IgD-negative memory B cell (primary cell): Measurements from ENCODE around the gene LTBP1. TPM values are rescaled to one million over a fixed set of nuclear protein-coding genes. Genes with fewer than 3 reads are reported as not detected.

Experiments used
- H3K27ac Mint-ChIP-seq, 3 donors: one replicate each; pipeline ENCODE4 v1.8.0; 2020 to 2022; ENCODE audit warnings: mild to moderate bottlenecking in 3 of 3, mixed read lengths in 3 of 3, moderate library complexity in 1 of 3
- H3K27me3 Mint-ChIP-seq: one replicate; pipeline ENCODE4 v1.8.0; 2021; ENCODE audit warnings: mixed read lengths
- H3K36me3 Mint-ChIP-seq: one replicate; pipeline ENCODE4 v1.8.0; 2020; ENCODE audit warnings: mild to moderate bottlenecking, mixed read lengths
- H3K4me1 Mint-ChIP-seq, 3 donors: one replicate each; pipeline ENCODE4 v1.8.0; 2020 to 2022; ENCODE audit warnings: mixed read lengths in 3 of 3, mild to moderate bottlenecking in 1 of 3
- H3K4me3 Mint-ChIP-seq, 4 donors: one replicate each; pipeline ENCODE4 v1.8.0; 2020 to 2022; ENCODE audit warnings: mild to moderate bottlenecking in 4 of 4, mixed read lengths in 4 of 4, moderate library complexity in 3 of 4
- H3K9me3 Mint-ChIP-seq, 3 donors: one replicate each; pipeline ENCODE4 v1.8.0; 2020 to 2021; ENCODE audit warnings: mixed read lengths in 3 of 3, mild to moderate bottlenecking in 1 of 3
- polyA plus RNA-seq: library from polyadenylated mRNA; unstranded; fragments of 300-500 nt; fragmentation: Illumina TruSeq; gene quantifications from one replicate; pipeline ENCODE4 v1.2.3, GENCODE V29; 2021

Gene LTBP1
- polyA plus RNA-seq, 1 donor from 2014 or later: not detected

GRCh38 chr2:33336036-33336625, 389.4 kb downstream of the LTBP1 start:
- Mint-ChIP-seq H3K27ac (peak overlapping the region in 2 of 3 donors; percentile 8 to 52), H3K27me3 (peaks cover 3% of the 10 kb centered on the region), H3K4me3 (peak overlapping the region; percentile 18 to 90 (median 68)), H3K4me1 (peaks cover 8 to 13% (median 11%) of the 10 kb centered on the region in 3 donors), H3K9me3 (no peaks in the 10 kb centered on the region), H3K36me3 (no peaks in the 10 kb centered on the region)

GRCh38 chr2:33337385-33337960, 390.7 kb downstream of the LTBP1 start:
- Mint-ChIP-seq H3K27me3 (peaks cover 3% of the 10 kb centered on the region), H3K9me3 (peaks cover 0 to 2% (median 0%) of the 10 kb centered on the region in 3 donors)

GRCh38 chr2:33337981-33338380, 391.2 kb downstream of the LTBP1 start:
- Mint-ChIP-seq H3K27ac (no peak overlapping the region), H3K4me3 (no peak overlapping the region), H3K27me3 (peaks cover 3% of the 10 kb centered on the region), H3K36me3 (no peaks in the 10 kb centered on the region), H3K9me3 (peaks cover 0 to 2% (median 0%) of the 10 kb centered on the region in 3 donors), H3K4me1 (peaks cover 8 to 13% (median 11%) of the 10 kb centered on the region in 3 donors)

More at GRCh38 chr2:33337385-33337960, 390.7 kb downstream of the LTBP1 start:
- Mint-ChIP-seq H3K27ac (no peak overlapping the region), H3K4me3 (no peak overlapping the region), H3K36me3 (no peaks in the 10 kb centered on the region), H3K4me1 (peaks cover 8 to 13% (median 11%) of the 10 kb centered on the region in 3 donors)

GRCh38 chr2:33339269-33339668, 392.5 kb downstream of the LTBP1 start:
- H3K27ac Mint-ChIP-seq: no peak overlapping the region
- peaks cover 8 to 13% (median 11%) of the 10 kb centered on the region in 3 donors for H3K4me1 Mint-ChIP-seq
- H3K9me3 Mint-ChIP-seq: peaks cover 0 to 2% (median 0%) of the 10 kb centered on the region in 3 donors
- no peak overlapping the region for H3K4me3 Mint-ChIP-seq
- H3K36me3 Mint-ChIP-seq: no peaks in the 10 kb centered on the region
- H3K27me3 Mint-ChIP-seq: peaks cover 3% of the 10 kb centered on the region

GRCh38 chr2:33340280-33340679, 393.5 kb downstream of the LTBP1 start:
- no peak overlapping the region for H3K27ac Mint-ChIP-seq
- no peaks in the 10 kb centered on the region for H3K36me3 Mint-ChIP-seq
- H3K27me3 Mint-ChIP-seq: peaks cover 3% of the 10 kb centered on the region
- no peak overlapping the region for H3K4me3 Mint-ChIP-seq
- peaks cover 0 to 2% (median 2%) of the 10 kb centered on the region in 3 donors for H3K9me3 Mint-ChIP-seq
- H3K4me1 Mint-ChIP-seq: peaks cover 11 to 13% (median 11%) of the 10 kb centered on the region in 3 donors

- Mint-ChIP-seq H3K27me3 (peaks cover 3% of the 10 kb centered on the region), H3K27ac (peak overlapping the region in 1 of 3 donors; percentile 45), H3K4me3 (no peak overlapping the region), H3K9me3 (peaks cover 0 to 2% (median 2%) of the 10 kb centered on the region in 3 donors), H3K4me1 (peaks cover 0 to 3% (median 2%) of the 10 kb centered on the region in 3 donors), H3K36me3 (no peaks in the 10 kb centered on the region)
Observed at GRCh38 chr2:33342171-33342570, 395.4 kb downstream of the LTBP1 start.

GRCh38 chr2:33342705-33343104, 396.0 kb downstream of the LTBP1 start:
- H3K36me3 Mint-ChIP-seq: no peaks in the 10 kb centered on the region
- peaks cover 3% of the 10 kb centered on the region for H3K27me3 Mint-ChIP-seq
- H3K4me1 Mint-ChIP-seq: peaks cover 0 to 3% (median 2%) of the 10 kb centered on the region in 3 donors
- H3K4me3 Mint-ChIP-seq: no peak overlapping the region
- no peak overlapping the region for H3K27ac Mint-ChIP-seq
- H3K9me3 Mint-ChIP-seq: peaks cover 0 to 2% (median 2%) of the 10 kb centered on the region in 3 donors

GRCh38 chr2:33343387-33343895, 396.7 kb downstream of the LTBP1 start:
- Mint-ChIP-seq H3K9me3 (peaks cover 0 to 2% (median 2%) of the 10 kb centered on the region in 3 donors), H3K27ac (no peak overlapping the region), H3K4me1 (peaks cover 0 to 3% (median 2%) of the 10 kb centered on the region in 3 donors), H3K4me3 (no peak overlapping the region), H3K36me3 (no peaks in the 10 kb centered on the region), H3K27me3 (peaks cover 3% of the 10 kb centered on the region)

GRCh38 chr2:33344230-33344629, 397.5 kb downstream of the LTBP1 start:
- H3K9me3 Mint-ChIP-seq: peaks cover 0 to 2% (median 2%) of the 10 kb centered on the region in 3 donors
- H3K27ac Mint-ChIP-seq: no peak overlapping the region
- peaks cover 0 to 3% (median 2%) of the 10 kb centered on the region in 3 donors for H3K4me1 Mint-ChIP-seq
- H3K27me3 Mint-ChIP-seq: no peaks in the 10 kb centered on the region
- no peak overlapping the region for H3K4me3 Mint-ChIP-seq
- H3K36me3 Mint-ChIP-seq: no peaks in the 10 kb centered on the region

- H3K27ac Mint-ChIP-seq: no peak overlapping the region
- peaks cover 0 to 2% (median 0%) of the 10 kb centered on the region in 3 donors for H3K9me3 Mint-ChIP-seq
- H3K4me1 Mint-ChIP-seq: peaks cover 0 to 3% (median 0%) of the 10 kb centered on the region in 3 donors
- H3K36me3 Mint-ChIP-seq: peaks cover 1% of the 10 kb centered on the region
- H3K27me3 Mint-ChIP-seq: no peaks in the 10 kb centered on the region
- no peak overlapping the region for H3K4me3 Mint-ChIP-seq
Observed at GRCh38 chr2:33347856-33348255, 401.1 kb downstream of the LTBP1 start.

GRCh38 chr2:33350632-33351031, 403.9 kb downstream of the LTBP1 start:
- H3K9me3 Mint-ChIP-seq: peaks cover 4 to 6% (median 4%) of the 10 kb centered on the region in 3 donors
- no peak overlapping the region for H3K4me3 Mint-ChIP-seq
- no peaks in the 10 kb centered on the region for H3K27me3 Mint-ChIP-seq
- H3K4me1 Mint-ChIP-seq: no peaks in the 10 kb centered on the region
- H3K36me3 Mint-ChIP-seq: peaks cover 1% of the 10 kb centered on the region
- no peak overlapping the region for H3K27ac Mint-ChIP-seq

- H3K27me3 Mint-ChIP-seq: no peaks in the 10 kb centered on the region
Observed at GRCh38 chr2:33351781-33352180, 405.0 kb downstream of the LTBP1 start.

GRCh38 chr2:33354981-33355380, 408.2 kb downstream of the LTBP1 start:
- Mint-ChIP-seq H3K4me1 (no peaks in the 10 kb centered on the region), H3K27ac (no peak overlapping the region), H3K4me3 (no peak overlapping the region), H3K27me3 (no peaks in the 10 kb centered on the region), H3K9me3 (peaks cover 7 to 16% (median 14%) of the 10 kb centered on the region in 3 donors), H3K36me3 (peaks cover 1% of the 10 kb centered on the region)

More at GRCh38 chr2:33351781-33352180, 405.0 kb downstream of the LTBP1 start:
- Mint-ChIP-seq H3K9me3 (peaks cover 7 to 13% (median 12%) of the 10 kb centered on the region in 3 donors), H3K4me3 (no peak overlapping the region), H3K4me1 (no peaks in the 10 kb centered on the region), H3K27ac (no peak overlapping the region), H3K36me3 (peaks cover 1% of the 10 kb centered on the region)

GRCh38 chr2:33358878-33359277, 412.1 kb downstream of the LTBP1 start:
- H3K36me3 Mint-ChIP-seq: peaks cover 1% of the 10 kb centered on the region
- no peaks in the 10 kb centered on the region for H3K4me1 Mint-ChIP-seq
- no peaks in the 10 kb centered on the region for H3K27me3 Mint-ChIP-seq
- peaks cover 7 to 16% (median 14%) of the 10 kb centered on the region in 3 donors for H3K9me3 Mint-ChIP-seq
- no peak overlapping the region for H3K4me3 Mint-ChIP-seq
- no peak overlapping the region for H3K27ac Mint-ChIP-seq
